ENCODE data around the gene FBLN1. TPM values are rescaled to one million over a fixed set of nuclear protein-coding genes. Genes with fewer than 3 reads are reported as not detected.

Gene FBLN1
- total and polyA plus RNA-seq, 11 donors = 22.4 to 239 (median 44.7) TPM

GRCh38 chr22:45455212-45455611 is 47.5 kb upstream of the FBLN1 start:
- intact Hi-C loops (cut with DNase I) = loop anchor here in 1 of 10 donors (5.0 kb wide), 1 partner anchor 42 kb away; no protein-coding TSS in a partner anchor
- Histone ChIP-seq H3K9me3 (no peaks in the 10 kb centered on the region), H3K4me1 (peaks cover 0 to 32% (median 1%) of the 10 kb centered on the region in 12 donors), H3K27ac (no peak overlapping the region), H3K4me3 (no peak overlapping the region), H3K27me3 (peaks cover 0 to 5% (median 0%) of the 10 kb centered on the region in 9 donors), H3K36me3 (no peaks in the 10 kb centered on the region)
- no peak for DNase-seq
- TF ChIP-seq CTCF (IDR thresholded peaks at IDR 0.05) = no peak
- TF ChIP-seq POLR2A (IDR thresholded peaks at IDR 0.05) = no peak
- 57 to 69% (median 63%) methylated on average over 12 to 14 of the region's 14 CpGs for WGBS, 4 donors
- ATAC-seq = no peak

GRCh38 chr22:45455621-45456020 is 47.1 kb upstream of the FBLN1 start:
- peaks cover 0 to 5% (median 0%) of the 10 kb centered on the region in 9 donors for H3K27me3 ChIP-seq
- WGBS, 4 donors = 94 to 100% (median 96%) methylated on average over 4 of the region's 4 CpGs
- ATAC-seq (no peak), DNase-seq (no peak)
- H3K9me3 ChIP-seq = no peaks in the 10 kb centered on the region
- H3K27ac ChIP-seq = no peak overlapping the region
- peaks cover 0 to 30% (median 2%) of the 10 kb centered on the region in 12 donors for H3K4me1 ChIP-seq
- no peaks in the 10 kb centered on the region for H3K36me3 ChIP-seq
- TF ChIP-seq CTCF (IDR thresholded peaks at IDR 0.05) = no peak
- TF ChIP-seq POLR2A (IDR thresholded peaks at IDR 0.05) = no peak
- intact Hi-C loops (cut with DNase I) = loop anchor here in 1 of 10 donors (5.0 kb wide), 1 partner anchor 42 kb away; no protein-coding TSS in a partner anchor
- no peak overlapping the region for H3K4me3 ChIP-seq

GRCh38 chr22:45456811-45457210 is 45.9 kb upstream of the FBLN1 start:
- no peak for TF ChIP-seq POLR2A (IDR thresholded peaks at IDR 0.05)
- Histone ChIP-seq H3K4me3 (no peak overlapping the region), H3K9me3 (no peaks in the 10 kb centered on the region), H3K27ac (no peak overlapping the region), H3K36me3 (no peaks in the 10 kb centered on the region), H3K27me3 (peaks cover 0 to 5% (median 0%) of the 10 kb centered on the region in 9 donors), H3K4me1 (peaks cover 0 to 30% (median 4%) of the 10 kb centered on the region in 12 donors)
- ATAC-seq = no peak
- 61 to 91% (median 86%) methylated on average over 4 to 8 of the region's 8 CpGs for WGBS, 4 donors
- intact Hi-C loops (cut with DNase I) = loop anchor here in 1 of 10 donors (5.0 kb wide), 1 partner anchor 40 kb away; no protein-coding TSS in a partner anchor
- DNase-seq = no peak

GRCh38 chr22:45458532-45458931 is 44.2 kb upstream of the FBLN1 start:
- WGBS, 4 donors = 95 to 96% (median 96%) methylated on average over 13 of the region's 13 CpGs
- intact Hi-C loops (cut with DNase I) = loop anchor here in 1 of 10 donors (5.0 kb wide), 1 partner anchor 39 kb away; no protein-coding TSS in a partner anchor
- Histone ChIP-seq H3K27ac (no peak overlapping the region), H3K36me3 (no peaks in the 10 kb centered on the region), H3K27me3 (peaks cover 0 to 5% (median 0%) of the 10 kb centered on the region in 9 donors), H3K4me3 (no peak overlapping the region), H3K9me3 (peaks cover 0 to under 1% (median 0%) of the 10 kb centered on the region in 12 donors), H3K4me1 (peaks cover 0 to 19% (median 4%) of the 10 kb centered on the region in 12 donors)
- TF ChIP-seq POLR2A (IDR thresholded peaks at IDR 0.05) (no peak), CTCF (IDR thresholded peaks at IDR 0.05) (no peak)
- no peak for ATAC-seq
- no peak for DNase-seq
